NCI-H1048 (cell line): Measurements from ENCODE around the gene SIK2.
"Not testable (repeated sequence)": the region's sequence is repeated elsewhere in the genome, so short reads cannot be mapped to it uniquely, and the experiment has no call there.

Experiments
- DNase-seq: peaks from one replicate; lab custom pipeline; 2025; lab: John Stamatoyannopoulos, UW

SIK2 gene

DNA sequence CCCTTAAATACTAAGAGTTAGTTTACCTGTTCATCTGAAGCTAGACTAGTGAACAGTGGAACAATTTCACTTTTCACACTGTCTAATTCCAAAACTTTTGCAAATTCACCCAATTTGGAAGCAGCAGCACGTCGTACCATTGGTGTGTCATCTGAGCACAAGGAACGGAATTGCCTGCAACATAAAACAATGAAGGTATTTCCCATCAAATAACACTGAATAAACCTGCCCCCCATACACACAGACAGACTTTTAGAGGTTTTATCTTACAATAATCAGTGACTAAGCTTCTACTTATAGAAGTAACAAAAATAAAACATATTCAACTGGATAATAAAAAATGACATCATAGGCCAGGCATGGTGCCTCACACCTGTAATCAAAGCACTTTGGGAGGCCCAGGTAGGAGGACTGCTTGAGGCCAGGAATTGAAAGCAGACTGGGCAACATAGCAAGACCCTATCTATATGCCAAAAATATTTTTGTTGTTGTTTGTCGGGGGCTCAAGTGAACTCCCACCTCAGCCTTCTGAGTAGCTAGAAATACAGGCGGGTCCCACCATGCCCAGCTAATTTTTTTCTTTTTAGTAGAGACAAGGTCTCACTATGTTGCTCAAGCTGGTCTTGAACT is 157.6 kb downstream of the SIK2 start:
- DNase-seq: no peak

DNA sequence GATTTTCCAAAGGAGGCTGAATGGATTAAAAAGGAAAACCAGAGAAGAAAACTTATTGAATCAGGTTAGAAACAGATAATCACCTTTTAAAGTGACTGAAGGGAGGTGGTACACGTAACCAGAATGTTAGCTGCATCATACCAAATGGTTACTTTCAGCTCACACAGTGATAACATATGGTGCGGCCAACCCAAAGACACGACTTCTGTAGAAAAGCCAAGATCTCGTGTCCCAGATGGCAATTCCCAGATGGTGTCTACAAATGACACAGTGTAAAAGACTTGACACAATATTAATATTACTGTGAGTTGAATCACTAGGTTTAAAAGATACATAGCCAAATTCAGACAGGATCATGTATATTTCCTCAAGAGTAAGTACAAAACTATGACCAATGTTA is 158.8 kb downstream of the SIK2 start:
- no peak for DNase-seq

DNA sequence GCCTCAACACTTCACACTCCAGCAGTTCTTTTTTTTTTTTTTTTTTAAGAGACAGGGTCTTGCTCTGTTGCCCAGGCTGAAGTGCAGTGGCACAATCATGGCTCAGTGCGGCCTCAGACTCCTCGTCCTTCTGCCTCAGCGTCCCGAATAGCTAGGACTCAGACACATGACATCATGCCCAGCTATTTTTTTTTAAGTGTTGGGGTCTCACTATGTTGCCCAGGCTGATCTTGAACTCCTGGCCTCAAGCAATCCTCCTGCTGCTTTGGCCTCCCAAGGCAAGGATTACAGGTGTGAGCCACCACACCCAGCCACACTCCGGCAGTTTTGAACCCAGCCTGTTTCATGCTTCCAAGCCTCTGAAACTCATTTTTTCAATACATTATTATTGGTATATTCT is 160.3 kb downstream of the SIK2 start:
- DNase-seq: no peak

DNA sequence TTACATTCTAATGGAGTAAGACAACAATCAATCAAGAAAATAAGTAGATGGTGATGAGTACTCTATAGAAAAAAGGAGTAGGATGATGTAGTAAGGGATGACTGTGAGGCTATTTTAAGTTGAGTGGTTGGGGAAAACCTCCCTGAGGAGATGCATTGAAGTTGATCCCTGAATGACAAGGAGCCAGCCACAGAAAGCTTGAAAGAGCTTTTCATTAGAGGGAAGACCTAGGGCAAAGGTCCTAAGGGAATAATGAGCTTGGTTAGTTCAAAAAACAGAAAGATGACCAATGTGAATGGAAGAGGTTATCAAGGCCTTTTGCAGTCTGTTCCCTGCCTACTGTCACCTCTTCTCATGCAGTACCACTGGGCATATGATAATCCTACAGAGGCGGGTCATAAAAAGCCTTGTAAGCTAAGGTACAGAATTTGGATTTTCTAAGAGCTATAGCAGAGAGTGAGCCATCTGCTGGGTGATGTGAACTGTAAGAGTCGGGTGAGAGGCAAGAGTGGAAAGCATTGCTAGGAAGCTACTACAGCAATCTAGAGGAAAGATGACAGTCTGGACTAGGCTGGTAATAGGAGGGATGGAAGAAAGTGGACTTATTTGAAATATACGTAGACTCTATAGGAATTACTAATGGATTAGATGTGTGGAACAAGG is 160.9 kb downstream of the SIK2 start:
- no peak for DNase-seq

DNA sequence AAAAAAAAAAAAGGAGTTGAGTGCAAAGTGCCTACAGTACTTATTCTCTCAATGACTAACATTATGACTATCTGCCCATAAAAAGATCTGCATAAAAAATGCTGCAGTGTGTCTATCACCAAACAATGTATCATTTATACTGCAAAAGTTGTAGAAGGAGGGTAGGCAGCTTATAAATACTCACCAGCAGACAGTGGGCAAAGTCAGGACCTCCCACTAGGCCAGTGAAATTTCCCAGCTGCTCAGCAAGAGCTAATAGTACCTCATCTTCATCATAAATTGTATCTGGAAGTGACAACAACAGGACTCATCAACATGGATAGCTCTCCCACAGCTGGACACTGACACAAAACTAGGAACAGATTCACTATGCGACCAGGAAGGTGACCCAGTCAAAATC is 162.4 kb downstream of the SIK2 start:
- no peak for DNase-seq

DNA sequence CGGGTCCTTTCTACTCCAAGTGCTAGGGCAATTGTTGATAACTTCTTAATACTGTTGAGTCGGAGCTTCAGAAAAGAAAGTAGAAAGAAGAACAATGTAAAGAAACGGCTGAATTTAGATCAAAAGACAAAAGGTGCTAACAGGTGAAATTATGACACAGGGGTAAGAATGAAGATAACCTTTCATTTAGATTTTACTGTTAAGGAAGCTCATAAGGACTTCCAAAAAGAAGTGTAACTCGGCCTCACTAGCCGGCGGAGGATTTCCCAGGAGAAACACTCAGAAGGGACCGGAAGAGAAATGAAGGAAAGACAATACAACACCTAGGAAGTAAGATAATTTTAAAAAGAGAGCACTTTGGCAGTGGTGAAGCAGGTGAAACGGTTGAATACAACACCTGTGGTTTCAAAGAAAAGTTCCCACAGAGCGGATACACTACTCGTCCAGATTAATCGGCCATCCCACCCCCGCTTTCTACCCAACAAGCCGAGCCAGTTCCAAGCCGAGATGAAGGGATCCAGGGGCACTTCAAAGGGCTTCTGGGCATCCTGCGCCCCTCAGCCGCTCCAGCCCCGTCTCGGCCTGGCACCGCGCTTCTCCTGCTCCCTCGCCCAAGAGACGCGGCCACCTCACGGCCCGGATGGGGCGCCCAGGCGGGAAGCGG is 163.2 kb downstream of the SIK2 start:
- no peak for DNase-seq

DNA sequence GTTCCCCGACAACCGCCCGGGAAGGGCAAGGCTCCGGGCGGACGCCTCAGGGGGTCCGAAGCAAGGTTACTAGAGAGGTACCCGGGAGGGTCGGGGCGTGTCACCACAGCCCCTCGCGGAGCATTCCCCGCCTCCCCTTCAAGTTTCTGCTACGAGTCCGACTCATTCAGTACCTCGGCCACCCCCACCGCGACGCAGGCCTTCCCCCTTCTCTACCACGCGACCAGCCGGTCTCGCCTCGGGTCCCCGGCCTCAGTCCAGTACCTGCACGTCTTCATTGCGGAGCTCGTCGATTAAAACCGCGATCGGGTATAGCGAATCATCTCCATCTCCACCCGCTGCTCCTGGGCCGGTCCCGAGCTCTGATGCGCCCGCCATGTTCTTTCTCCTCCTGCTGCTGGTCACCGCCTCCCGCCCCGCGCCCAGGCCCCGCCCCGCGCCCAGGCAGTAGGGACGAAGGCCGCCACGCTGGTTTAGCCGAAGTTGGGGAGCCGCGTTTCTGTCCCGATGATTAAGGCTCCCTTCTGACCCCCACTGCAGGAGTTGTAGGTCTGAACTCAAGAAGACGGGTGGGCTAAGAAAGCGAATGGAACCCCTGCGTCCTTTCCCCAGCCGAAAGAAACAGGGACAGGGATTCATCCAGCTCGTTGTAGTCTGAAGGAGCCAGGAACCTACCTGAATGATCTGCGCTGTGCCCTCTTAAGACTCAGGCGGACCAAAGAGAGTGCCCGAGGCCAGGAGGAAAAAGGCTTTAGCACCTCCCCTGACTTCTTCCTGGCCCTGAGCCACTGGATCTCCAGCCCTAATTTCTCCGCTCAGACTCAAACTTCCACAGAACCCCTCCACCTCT is 164.0 kb downstream of the SIK2 start, which contains the start of gene PPP2R1B:
PPP2R1B (minus strand) TSS at position 406 of the 850 bp plus-strand sequence; CDS start at position 378, 28 bp downstream.
- peak; percentile 16 for DNase-seq

DNA sequence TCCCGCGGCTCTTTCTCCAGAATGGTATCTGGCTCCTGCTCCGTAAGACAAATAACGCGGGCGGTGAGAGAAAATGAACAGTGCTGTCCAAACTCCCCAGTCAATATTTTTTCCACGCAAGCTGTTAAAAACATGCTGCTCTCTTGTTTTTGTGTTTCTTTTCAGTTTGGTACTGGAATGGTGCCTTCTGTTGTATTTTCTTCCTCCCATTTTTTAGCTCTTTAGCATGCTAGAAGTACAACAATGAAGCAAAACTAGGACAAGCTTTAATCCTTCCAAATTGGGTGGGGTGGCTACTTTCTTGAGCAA is 164.5 kb downstream of the SIK2 start:
- no peak for DNase-seq

DNA sequence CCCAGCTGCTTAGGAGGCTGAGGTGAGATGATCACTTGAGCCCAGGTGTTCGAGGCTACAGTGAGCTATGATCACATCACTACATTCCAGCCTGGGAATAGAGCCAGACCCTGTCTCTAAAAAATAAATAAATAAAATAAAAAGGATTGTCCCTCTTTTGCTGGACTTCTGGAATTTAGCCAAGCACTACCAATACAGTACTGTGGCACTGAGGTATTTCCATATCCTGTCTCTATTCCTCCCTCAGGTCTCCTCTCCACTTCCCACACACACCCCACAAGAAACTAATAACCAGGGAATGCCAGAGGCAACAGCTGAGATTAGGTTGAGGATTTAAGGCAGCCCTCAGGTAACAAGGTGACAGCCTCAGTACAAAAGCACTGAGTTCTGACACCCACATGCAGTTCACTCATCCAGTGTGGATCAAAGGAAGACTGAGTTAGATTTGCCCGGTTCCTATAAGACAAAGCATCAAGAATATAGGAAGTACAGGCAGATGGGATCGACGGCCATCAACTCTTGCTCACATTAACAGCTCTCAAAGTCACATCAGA is 168.4 kb downstream of the SIK2 start:
- DNase-seq: no peak

DNA sequence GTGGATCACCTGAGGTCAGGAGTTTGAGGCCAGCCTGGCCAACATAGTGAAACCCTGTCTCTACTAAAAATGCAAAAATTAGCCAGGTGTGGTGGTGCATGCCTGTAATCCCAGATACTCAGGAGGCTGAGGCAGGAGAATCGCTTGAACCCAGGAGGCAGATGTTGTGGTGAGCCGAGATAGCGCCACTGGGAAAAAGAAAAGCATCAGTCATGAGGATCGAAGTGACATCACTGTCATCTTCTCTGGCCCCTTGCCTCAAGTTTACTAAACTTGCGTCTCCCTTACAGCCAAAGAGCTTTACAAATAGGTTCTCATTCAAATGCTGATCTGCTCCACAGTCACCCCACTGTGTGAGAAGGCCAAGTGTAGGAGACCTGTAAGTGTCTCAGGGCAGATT is 169.0 kb downstream of the SIK2 start:
- not testable (repeated sequence) for DNase-seq

DNA sequence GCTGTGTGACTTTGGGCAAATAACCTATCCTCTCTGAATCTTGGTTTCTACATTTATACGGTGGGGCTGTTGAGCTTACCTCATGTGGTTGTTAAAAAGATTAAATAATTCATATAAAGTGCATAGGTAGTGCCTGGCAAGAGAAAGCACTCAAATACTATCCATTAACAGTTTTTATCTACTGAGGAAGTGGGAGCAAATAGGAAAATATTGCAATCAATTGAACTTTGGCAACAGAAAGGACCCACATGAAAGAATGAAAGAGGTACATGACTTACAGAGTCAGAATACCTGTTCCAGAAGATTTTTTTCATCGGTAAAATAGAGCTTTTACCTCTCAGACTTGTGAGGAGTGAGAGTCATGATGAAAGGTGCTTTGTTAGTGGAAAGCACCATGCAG is 170.3 kb downstream of the SIK2 start:
- no peak for DNase-seq

DNA sequence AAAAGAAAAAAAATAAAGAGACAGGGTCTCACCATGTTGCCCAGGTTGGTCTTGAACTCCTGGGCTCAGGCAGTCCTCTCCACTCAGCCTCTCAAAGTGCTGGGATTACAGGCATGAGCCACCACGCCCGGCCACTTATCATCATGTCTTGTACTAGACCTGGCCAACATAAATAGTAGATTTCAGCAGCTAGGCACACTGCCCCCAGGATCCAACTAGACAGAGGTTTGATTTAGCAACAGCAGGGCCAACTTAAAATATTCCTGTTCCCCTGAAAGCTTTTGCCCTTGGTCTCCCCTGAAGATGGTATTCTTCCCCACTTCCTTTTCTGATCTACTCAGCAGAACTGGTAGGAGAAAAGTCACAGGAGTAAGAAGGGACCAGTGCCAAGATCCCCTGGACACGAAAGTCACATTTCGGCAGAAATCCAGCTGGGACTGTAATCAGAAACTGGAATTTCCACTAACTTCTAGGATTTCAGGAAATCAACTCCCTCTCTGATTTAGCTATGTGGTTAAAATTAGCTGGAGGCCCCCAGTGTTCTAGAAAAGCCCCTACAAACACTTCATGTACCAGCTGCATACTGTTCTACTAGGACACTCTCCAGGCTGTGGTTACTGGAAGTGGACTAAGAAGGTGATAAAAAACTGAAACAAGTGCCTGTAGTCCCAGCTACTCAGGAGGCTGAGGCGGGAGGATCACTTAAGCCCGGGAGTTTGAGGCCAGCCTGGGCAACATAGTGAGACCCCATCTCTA is 172.9 kb downstream of the SIK2 start:
- no peak for DNase-seq

DNA sequence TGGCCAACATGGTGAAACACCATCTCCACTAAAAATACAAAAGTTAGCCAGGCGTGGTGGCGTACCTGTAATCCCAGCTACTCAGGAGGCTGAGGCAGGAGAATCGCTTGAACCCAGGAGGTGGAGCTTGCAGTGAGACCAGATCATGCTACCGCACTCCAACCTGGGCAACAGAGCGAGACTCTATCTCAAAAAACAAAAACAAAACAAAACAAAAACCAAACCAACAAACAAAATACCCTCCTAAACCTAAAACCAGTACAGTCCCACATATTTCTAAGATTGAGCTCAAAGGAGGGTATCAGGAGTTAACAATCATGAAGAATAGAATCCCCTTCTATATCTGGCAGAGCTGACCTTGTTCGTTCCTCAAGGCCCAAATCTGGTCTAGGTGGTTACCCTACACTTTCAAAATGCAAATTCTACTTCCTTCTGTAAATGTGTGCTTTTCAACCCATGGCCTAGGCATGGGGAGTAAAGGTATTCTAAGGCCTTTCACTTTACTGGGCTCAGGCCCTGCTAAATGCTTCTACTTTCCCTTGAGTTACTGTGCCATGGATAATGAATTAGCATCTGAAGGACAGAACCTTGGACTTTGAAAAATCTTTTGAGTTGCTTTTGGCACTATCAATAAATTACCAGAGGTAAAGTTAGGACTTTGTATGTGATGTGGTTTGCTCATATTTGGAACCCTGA is 174.3 kb downstream of the SIK2 start:
- DNase-seq: no peak

DNA sequence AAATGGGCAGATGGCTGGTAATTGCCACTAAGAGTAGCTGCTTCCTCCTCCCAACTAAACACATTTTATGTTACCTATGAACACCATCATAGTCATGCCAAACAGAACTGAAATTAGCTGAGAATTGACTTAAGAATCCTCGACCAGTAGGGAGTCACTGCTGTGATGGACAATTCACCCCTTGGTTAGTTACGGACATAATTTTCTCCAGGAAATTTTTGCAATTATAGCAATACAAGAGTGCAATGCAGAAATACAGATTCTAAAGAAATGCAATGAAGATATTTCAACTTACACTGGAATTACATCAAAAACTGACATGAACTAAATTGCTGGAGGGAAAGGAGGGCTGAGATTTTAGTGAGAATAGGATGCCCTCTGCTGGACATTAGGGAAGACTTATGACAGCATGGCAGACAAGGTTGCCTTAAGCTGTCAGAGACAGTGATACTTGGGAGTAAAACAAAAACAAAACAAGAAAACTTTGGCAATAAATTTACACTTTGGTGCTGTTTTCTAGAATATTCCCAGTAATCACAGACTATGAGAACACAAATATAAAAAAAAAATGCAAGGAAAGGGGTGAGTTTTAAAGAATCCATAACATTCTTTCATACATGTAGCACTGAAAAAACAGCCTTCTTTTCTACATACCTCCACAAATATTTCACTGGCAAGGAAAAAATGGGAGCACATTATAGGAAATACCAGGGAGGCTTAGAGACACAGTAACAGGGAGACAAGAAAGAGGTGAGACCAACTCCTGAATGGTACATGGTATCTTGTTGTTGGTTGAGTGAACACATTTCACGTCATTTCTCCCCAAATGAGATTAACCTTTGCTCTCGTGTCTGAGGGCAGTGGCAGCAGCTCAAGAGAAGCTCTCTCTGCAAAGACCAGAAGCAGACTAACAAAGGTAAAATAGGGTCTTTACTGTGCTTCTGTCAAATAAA is 175.1 kb downstream of the SIK2 start:
- DNase-seq: no peak

DNA sequence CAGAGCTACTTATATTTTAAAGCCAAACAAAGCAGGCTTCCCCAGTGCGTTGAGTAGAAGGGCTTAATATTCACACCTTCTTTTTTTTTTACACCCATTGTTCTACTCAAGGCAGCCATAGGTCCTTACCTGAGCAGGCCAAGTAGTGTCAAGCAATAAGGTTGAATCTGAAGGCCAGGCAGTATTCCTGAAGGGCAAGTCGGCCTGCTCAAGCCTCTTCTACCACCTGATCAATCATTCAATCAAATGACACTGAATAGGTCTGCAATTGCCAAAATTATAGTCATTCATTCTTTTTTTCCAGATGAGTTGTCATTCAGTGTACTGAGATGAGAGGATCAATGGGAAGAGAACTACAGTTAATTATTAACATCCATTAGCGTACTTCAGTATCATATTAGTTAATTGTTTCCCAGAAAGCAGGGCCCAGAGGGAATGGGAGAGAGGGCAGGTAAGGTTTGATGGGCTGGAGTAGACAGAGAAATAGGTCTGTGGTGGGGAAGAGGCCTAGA is 175.9 kb downstream of the SIK2 start:
- DNase-seq: no peak

DNA sequence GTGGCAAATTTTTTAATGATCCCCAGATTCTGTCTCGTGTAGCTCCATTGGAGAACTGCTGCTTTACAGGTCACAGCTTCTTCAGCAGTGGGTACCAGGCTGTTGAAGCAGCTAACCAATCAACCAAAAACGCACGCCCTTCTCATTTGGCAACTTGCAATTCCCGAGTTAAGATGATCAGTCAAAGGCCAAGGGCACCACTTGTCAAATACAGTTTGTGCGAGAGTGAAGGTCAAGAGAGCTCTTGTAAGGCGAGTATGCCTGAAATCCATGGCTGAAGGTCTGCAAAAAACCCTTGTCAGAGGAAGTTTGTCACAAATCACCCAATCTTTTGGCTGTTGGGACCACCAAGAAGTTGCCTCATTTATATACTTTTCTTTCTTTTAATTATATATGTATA is 176.9 kb downstream of the SIK2 start:
- no peak for DNase-seq
